CD4-positive, alpha-beta memory T cell (primary cell): ENCODE results near the gene POU4F1. TPM values are rescaled to one million over a fixed set of nuclear protein-coding genes. Genes with fewer than 3 reads are reported as not detected.

Source experiments
- CTCF ChIA-PET: fragments of 350-600 bp; sonication (Branson Sonifier 250); formaldehyde crosslinking; loops from one replicate; lab custom pipeline; 2021; ENCODE audit warnings: inconsistent platforms; ENCODE audit not compliant: partially characterized antibody; lab: Charles Lee
- POLR2A ChIA-PET: fragments of 350-600 bp; sonication (Branson Sonifier 250); formaldehyde crosslinking; loops from one replicate; lab custom pipeline; 2021; ENCODE audit not compliant: partially characterized antibody; lab: Charles Lee
- DNase-seq, 5 donors: peaks; one replicate each; pipeline versions ENCODE4 v3.0.0 to v3.0.0-alpha.2; 2020 to 2022; ENCODE audit warnings: mixed read lengths in 1 of 5
- H3K27ac ChIP-seq: one replicate; pipeline ENCODE4 v1.7.0; 2013; ENCODE audit warnings: low read depth, low read length
- H3K27me3 ChIP-seq: 2 replicates; pipeline ENCODE4 v1.7.0; 2013; ENCODE audit warnings: mild to moderate bottlenecking, low read length, moderate library complexity; ENCODE audit not compliant: insufficient read depth
- H3K36me3 ChIP-seq: 2 replicates; pipeline ENCODE4 v1.7.0; 2013; ENCODE audit warnings: mild to moderate bottlenecking, low read length, moderate library complexity; ENCODE audit not compliant: insufficient read depth
- H3K4me1 ChIP-seq: 2 replicates; pipeline ENCODE4 v1.7.0; 2013; ENCODE audit warnings: mild to moderate bottlenecking, low read length, moderate library complexity; ENCODE audit not compliant: insufficient read depth
- H3K4me3 ChIP-seq, 2 donors: one replicate each; pipeline ENCODE4 v1.7.0; 2013; ENCODE audit warnings: low read length in 2 of 2, mild to moderate bottlenecking in 1 of 2
- H3K9me3 ChIP-seq, 2 donors: one replicate each; pipeline ENCODE4 v1.7.0; 2013; ENCODE audit warnings: low read length in 2 of 2, control low read depth in 1 of 2; ENCODE audit not compliant: control insufficient read depth in 1 of 2
- H3K27ac Mint-ChIP-seq, 7 donors: one replicate each; pipeline ENCODE4 v1.8.0; 2020 to 2021; ENCODE audit warnings: mixed read lengths in 7 of 7, mild to moderate bottlenecking in 6 of 7, inconsistent platforms in 3 of 7, moderate library complexity in 3 of 7
- H3K27me3 Mint-ChIP-seq, 2 donors: one replicate each; pipeline ENCODE4 v1.8.0; 2020 to 2021; ENCODE audit warnings: mixed read lengths in 2 of 2
- H3K36me3 Mint-ChIP-seq, 2 donors: one replicate each; pipeline ENCODE4 v1.8.0; 2020 to 2021; ENCODE audit warnings: mixed read lengths in 2 of 2, inconsistent platforms in 1 of 2, mild to moderate bottlenecking in 1 of 2
- H3K4me1 Mint-ChIP-seq, 4 donors: one replicate each; pipeline ENCODE4 v1.8.0; 2020 to 2021; ENCODE audit warnings: mixed read lengths in 4 of 4, mild to moderate bottlenecking in 1 of 4
- H3K4me3 Mint-ChIP-seq, 8 donors: one replicate each; pipeline ENCODE4 v1.8.0; 2020 to 2021; ENCODE audit warnings: mixed read lengths in 8 of 8, mild to moderate bottlenecking in 7 of 8, moderate library complexity in 6 of 8, inconsistent platforms in 3 of 8
- H3K9me3 Mint-ChIP-seq, 8 donors: one replicate each; pipeline ENCODE4 v1.8.0; 2020 to 2021; ENCODE audit warnings: mixed read lengths in 8 of 8, mild to moderate bottlenecking in 5 of 8, inconsistent platforms in 3 of 8, moderate library complexity in 1 of 8
- intact Hi-C: fragments of 100-400 bp; cut with micrococcal nuclease; formaldehyde crosslinking; loops from one replicate; pipeline ENCODE4 v1.15.1; 2023
- polyA plus RNA-seq, 2 donors: library from polyadenylated mRNA; unstranded; fragments of 300-500 nt; fragmentation: Illumina TruSeq; gene quantifications; one replicate each; pipeline ENCODE4 v1.2.3, GENCODE V29; 2021
- total RNA-seq, 2 experiments: library from RNA; stranded (reverse); gene quantifications; one replicate each; pipeline ENCODE4 v1.2.3, GENCODE V29; 2021

Gene POU4F1
- total and polyA plus RNA-seq, 4 experiments from 2014 or later, result 0.06 TPM; not detected in 3

GRCh38 chr13:78607409-78608251 is 4.3 kb upstream of the POU4F1 start:
- CTCF ChIA-PET, result interaction anchor here (1.2 kb wide), 1 partner anchor 43 kb away, joined by 3 read pairs; no protein-coding TSS in a partner anchor

GRCh38 chr13:78606471-78607408 is 3.4 kb upstream of the POU4F1 start:
- peaks cover 74% of the 10 kb centered on the region for H3K27me3 ChIP-seq
- H3K9me3 Mint-ChIP-seq, result peaks cover 0 to 30% (median 5%) of the 10 kb centered on the region in 8 donors
- no peak overlapping the region for H3K4me3 ChIP-seq
- H3K4me1 Mint-ChIP-seq, result peaks cover 28 to 69% (median 45%) of the 10 kb centered on the region in 4 donors
- no peaks in the 10 kb centered on the region for H3K36me3 ChIP-seq
- peaks cover 48% of the 10 kb centered on the region for H3K4me1 ChIP-seq
- peaks cover 65 to 72% of the 10 kb centered on the region in 2 donors for H3K27me3 Mint-ChIP-seq
- ChIA-PET POLR2A (no interaction called here), CTCF (interaction anchor here (1.2 kb wide), 1 partner anchor 44 kb away, joined by 3 read pairs; no protein-coding TSS in a partner anchor)
- H3K27ac Mint-ChIP-seq, result peak overlapping the region in 2 of 7 donors; percentile 84 to 92
- no peak for DNase-seq
- intact Hi-C loops, result no loop called here
- no peaks in the 10 kb centered on the region for H3K9me3 ChIP-seq
- no peak overlapping the region for H3K27ac ChIP-seq
- H3K4me3 Mint-ChIP-seq, result peak overlapping the region in 7 of 8 donors; percentile 20 to 72 (median 39)
- H3K36me3 Mint-ChIP-seq, result peaks cover 0 to 8% of the 10 kb centered on the region in 2 donors

More at GRCh38 chr13:78607409-78608251, 4.3 kb upstream of the POU4F1 start:
- peak overlapping the region in 1 of 7 donors; percentile 92 for H3K27ac Mint-ChIP-seq
- H3K27me3 Mint-ChIP-seq, result peaks cover 61 to 67% of the 10 kb centered on the region in 2 donors
- Histone ChIP-seq H3K36me3 (no peaks in the 10 kb centered on the region), H3K4me1 (peaks cover 44% of the 10 kb centered on the region), H3K4me3 (no peak overlapping the region), H3K9me3 (no peaks in the 10 kb centered on the region), H3K27me3 (peaks cover 70% of the 10 kb centered on the region), H3K27ac (no peak overlapping the region)
- peaks cover 0 to 25% (median 3%) of the 10 kb centered on the region in 8 donors for H3K9me3 Mint-ChIP-seq
- peaks cover 24 to 64% (median 40%) of the 10 kb centered on the region in 4 donors for H3K4me1 Mint-ChIP-seq
- POLR2A ChIA-PET, result interaction anchor here (1.8 kb wide), 1 partner anchor 8 kb away, joined by 4 read pairs; no protein-coding TSS in a partner anchor
- intact Hi-C loops, result loop anchor here (2.0 kb wide), 1 partner anchor 13 kb away; no protein-coding TSS in a partner anchor
- H3K4me3 Mint-ChIP-seq, result peak overlapping the region; percentile 54 to 87 (median 74)
- DNase-seq, result no peak
- peaks cover 0 to 5% of the 10 kb centered on the region in 2 donors for H3K36me3 Mint-ChIP-seq

GRCh38 chr13:78604782-78605611 is 1.6 kb upstream of the POU4F1 start:
- ChIA-PET POLR2A (interaction anchor here (0.9 to 1.2 kb wide), 2 partner anchors 11 to 54 kb away, joined by 3 to 5 read pairs; no protein-coding TSS in a partner anchor), CTCF (no interaction called here)
- Mint-ChIP-seq H3K36me3 (peaks cover 0 to 8% of the 10 kb centered on the region in 2 donors), H3K9me3 (peaks cover 0 to 46% (median 9%) of the 10 kb centered on the region in 8 donors), H3K27me3 (peaks cover 71 to 82% of the 10 kb centered on the region in 2 donors), H3K4me1 (peaks cover 31 to 80% (median 50%) of the 10 kb centered on the region in 4 donors), H3K27ac (peak overlapping the region in 1 of 7 donors; percentile 92), H3K4me3 (peak overlapping the region in 2 of 8 donors; percentile 13 to 41)
- H3K36me3 ChIP-seq, result no peaks in the 10 kb centered on the region
- no peak overlapping the region for H3K4me3 ChIP-seq
- no peak for DNase-seq
- no peak overlapping the region for H3K27ac ChIP-seq
- intact Hi-C loops, result no loop called here
- no peaks in the 10 kb centered on the region for H3K9me3 ChIP-seq
- peaks cover 55% of the 10 kb centered on the region for H3K4me1 ChIP-seq
- H3K27me3 ChIP-seq, result peaks cover 90% of the 10 kb centered on the region

DNA sequence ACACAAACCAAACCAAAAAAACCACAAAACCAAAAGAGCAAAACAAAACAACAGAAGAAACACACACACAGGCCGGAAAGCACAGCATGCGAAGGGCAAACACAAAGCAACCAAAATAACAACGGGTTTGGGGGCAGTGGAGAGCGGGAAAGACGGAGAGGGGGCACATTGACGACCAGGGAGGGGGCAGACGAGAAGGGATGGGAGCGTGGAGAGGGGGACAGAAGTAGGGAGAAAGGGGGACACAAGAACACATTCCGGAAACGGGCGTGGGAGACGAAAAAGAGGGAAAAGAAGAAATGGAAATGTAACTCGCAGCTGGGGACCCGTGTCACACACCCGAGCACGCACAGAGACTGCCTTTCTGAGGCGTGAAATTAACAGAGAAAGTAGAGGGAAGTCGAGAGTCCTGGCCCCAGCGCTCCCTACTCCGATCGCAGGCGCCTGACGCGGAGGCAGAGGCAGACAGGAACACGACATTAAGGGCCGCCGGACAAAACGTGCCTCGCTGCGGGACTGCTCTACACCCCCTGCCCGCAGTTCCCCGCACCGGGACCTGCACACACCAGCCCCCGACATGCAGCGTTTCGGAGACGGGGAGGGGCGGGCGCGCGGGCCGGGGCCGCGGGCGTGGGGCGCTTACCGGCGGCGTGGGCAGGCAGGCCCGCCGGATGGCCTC is 652 bp downstream of the POU4F1 start:
- POLR2A ChIA-PET, result no interaction called here
- no peak for DNase-seq

DNA sequence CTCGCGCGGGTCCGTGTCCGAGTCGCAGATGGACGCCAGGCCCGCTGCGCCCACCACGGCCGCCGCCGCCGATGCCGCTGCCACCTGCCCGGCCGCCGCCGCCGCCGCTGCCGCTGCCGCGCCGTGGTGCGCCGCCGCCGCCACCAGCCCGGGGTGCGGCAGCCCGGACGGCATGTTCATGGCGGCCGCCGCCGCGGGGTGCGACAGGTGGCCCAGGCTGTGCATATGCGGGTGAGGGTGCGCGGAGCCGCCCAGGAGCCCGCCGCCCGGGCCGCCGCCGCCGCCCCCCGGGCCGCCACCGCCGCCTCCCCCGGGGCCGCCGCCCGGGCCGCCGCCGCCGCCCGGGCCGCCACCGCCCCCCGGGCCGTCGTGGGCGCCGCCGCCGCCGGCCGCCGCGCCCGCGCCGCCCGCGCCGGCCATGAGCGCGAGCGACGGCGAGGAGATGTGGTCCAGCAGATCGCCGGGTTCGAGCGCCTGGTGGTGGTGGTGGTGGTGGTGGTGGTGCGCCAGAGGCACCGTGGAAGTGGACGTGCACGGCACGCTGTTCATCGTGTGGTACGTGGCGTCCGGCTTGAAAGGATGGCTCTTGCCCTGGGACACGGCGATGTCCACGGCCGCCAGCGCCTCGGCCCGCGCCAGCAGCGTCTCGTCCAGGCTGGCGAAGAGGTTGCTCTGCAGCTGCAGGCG is 1.3 kb downstream of the POU4F1 start:
- H3K4me3 Mint-ChIP-seq, result peak overlapping the region; percentile 78 to 92 (median 86)
- peak overlapping the region in 1 of 2 donors; percentile 48 for H3K4me3 ChIP-seq
- peak overlapping the region; percentile 16 to 92 (median 82) for H3K27ac Mint-ChIP-seq
- peaks cover 33% of the 10 kb centered on the region for H3K4me1 ChIP-seq
- ChIA-PET CTCF (no interaction called here), POLR2A (no interaction called here)
- no peak for DNase-seq
- no peak overlapping the region for H3K27ac ChIP-seq
- peaks cover 75 to 79% of the 10 kb centered on the region in 2 donors for H3K27me3 Mint-ChIP-seq
- peaks cover 23 to 57% (median 31%) of the 10 kb centered on the region in 4 donors for H3K4me1 Mint-ChIP-seq
- H3K36me3 ChIP-seq, result no peaks in the 10 kb centered on the region
- peaks cover 0 to 11% of the 10 kb centered on the region in 2 donors for H3K36me3 Mint-ChIP-seq
- H3K27me3 ChIP-seq, result peaks cover 90% of the 10 kb centered on the region
- intact Hi-C loops, result loop anchor here (2.0 kb wide), 1 partner anchor 57 kb away; the partner anchor contains the start of gene OBI1
- peaks cover 0 to 59% (median 22%) of the 10 kb centered on the region in 8 donors for H3K9me3 Mint-ChIP-seq
- no peaks in the 10 kb centered on the region for H3K9me3 ChIP-seq

More for the DNA sequence above, 652 bp downstream of the POU4F1 start:
- H3K27ac Mint-ChIP-seq, result peak overlapping the region in 6 of 7 donors; percentile 16 to 92 (median 82)
- peaks cover 0 to 11% of the 10 kb centered on the region in 2 donors for H3K36me3 Mint-ChIP-seq
- H3K27me3 ChIP-seq, result peaks cover 90% of the 10 kb centered on the region
- CTCF ChIA-PET, result no interaction called here
- H3K4me1 Mint-ChIP-seq, result peaks cover 24 to 61% (median 35%) of the 10 kb centered on the region in 4 donors
- H3K4me3 Mint-ChIP-seq, result peak overlapping the region; percentile 78 to 92 (median 86)
- peaks cover 0 to 56% (median 15%) of the 10 kb centered on the region in 8 donors for H3K9me3 Mint-ChIP-seq
- H3K4me1 ChIP-seq, result peaks cover 40% of the 10 kb centered on the region
- intact Hi-C loops, result no loop called here
- no peaks in the 10 kb centered on the region for H3K36me3 ChIP-seq
- H3K27me3 Mint-ChIP-seq, result peaks cover 74 to 79% of the 10 kb centered on the region in 2 donors
- H3K9me3 ChIP-seq, result no peaks in the 10 kb centered on the region
- H3K4me3 ChIP-seq, result peak overlapping the region; percentile 36 to 48
- no peak overlapping the region for H3K27ac ChIP-seq
